A204.1 (cell line): ENCODE measurements around the gene RASD2.

Experiments used
- FAIRE-seq: peaks from 2 replicates; lab custom pipeline; 2012; peaks lifted over from hg19 to GRCh38; lab: Jason Lieb, UNC

Gene RASD2

GRCh38 chr22:35560824-35561223 is 20.2 kb downstream of the RASD2 start:
- no peak for FAIRE-seq

- FAIRE-seq = no peak
Measured at GRCh38 chr22:35561796-35562526, 21.3 kb downstream of the RASD2 start.

- no peak for FAIRE-seq
Measured at GRCh38 chr22:35563211-35563610, 22.6 kb downstream of the RASD2 start.

GRCh38 chr22:35564975-35565867 is 24.6 kb downstream of the RASD2 start:
- FAIRE-seq = no peak

GRCh38 chr22:35567351-35568141 is 26.9 kb downstream of the RASD2 start:
- no peak for FAIRE-seq

GRCh38 chr22:35568751-35569739 is 28.4 kb downstream of the RASD2 start:
- no peak for FAIRE-seq

GRCh38 chr22:35569916-35570315 is 29.3 kb downstream of the RASD2 start:
- FAIRE-seq = no peak

GRCh38 chr22:35570686-35571194 is 30.1 kb downstream of the RASD2 start:
- FAIRE-seq = no peak

- no peak for FAIRE-seq
Measured at GRCh38 chr22:35572556-35572955, 31.9 kb downstream of the RASD2 start.

- no peak for FAIRE-seq
Measured at GRCh38 chr22:35575116-35575748, 34.6 kb downstream of the RASD2 start.

- FAIRE-seq = no peak
Measured at GRCh38 chr22:35576671-35577070, 36.0 kb downstream of the RASD2 start.

- no peak for FAIRE-seq
Measured at GRCh38 chr22:35577799-35578659, 37.4 kb downstream of the RASD2 start.

GRCh38 chr22:35578836-35579575 is 38.4 kb downstream of the RASD2 start:
- FAIRE-seq = no peak

GRCh38 chr22:35580351-35581022 is 39.9 kb downstream of the RASD2 start:
- no peak for FAIRE-seq

GRCh38 chr22:35581023-35581413 is 40.4 kb downstream of the RASD2 start:
- no peak for FAIRE-seq

- FAIRE-seq = no peak
Measured at GRCh38 chr22:35582218-35582860, 41.7 kb downstream of the RASD2 start.

GRCh38 chr22:35582861-35583670 is 42.4 kb downstream of the RASD2 start:
- no peak for FAIRE-seq
